ENCODE results near the gene GOLGA8A.
"Not testable (repeated sequence)": the region's sequence is repeated elsewhere in the genome, so short reads cannot be mapped to it uniquely, and the experiment has no call there.

The GOLGA8A gene

GRCh38 chr15:34437687-34438086, at the start of gene GOLGA8A:
TSS of gene GOLGA8A (minus strand) at chr15:34437808. CDS start at chr15:34389691, 48,117 bp downstream.
- DNase-seq = no peak

GRCh38 chr15:34483644-34484043, 46.0 kb upstream of the GOLGA8A start:
- no peak for DNase-seq

- DNase-seq = no peak
These were observed 43.8 kb upstream of the GOLGA8A start for GRCh38 chr15:34481370-34481769.

GRCh38 chr15:34473840-34474239, 36.2 kb upstream of the GOLGA8A start:
- no peak for DNase-seq

GRCh38 chr15:34472947-34473346, 35.3 kb upstream of the GOLGA8A start:
- DNase-seq = no peak

- no peak for DNase-seq
These were observed 33.3 kb upstream of the GOLGA8A start for GRCh38 chr15:34470892-34471291.

- DNase-seq = no peak
These were observed 32.5 kb upstream of the GOLGA8A start for GRCh38 chr15:34470091-34470490.

- DNase-seq = no peak
These were observed 24.1 kb upstream of the GOLGA8A start for GRCh38 chr15:34461730-34462129.

- DNase-seq = no peak
These were observed 22.8 kb upstream of the GOLGA8A start for GRCh38 chr15:34460451-34460850.

- no peak for DNase-seq
These were observed 19.1 kb upstream of the GOLGA8A start for GRCh38 chr15:34456658-34457057.

GRCh38 chr15:34442891-34443290, 5.3 kb upstream of the GOLGA8A start:
- no peak for DNase-seq

- no peak for DNase-seq
These were observed 2.3 kb upstream of the GOLGA8A start for GRCh38 chr15:34439878-34440277.

GRCh38 chr15:34436956-34437442, 609 bp downstream of the GOLGA8A start:
- DNase-seq = peak; percentile 55

- peak; percentile 28 for DNase-seq
These were observed 1.3 kb downstream of the GOLGA8A start for GRCh38 chr15:34436126-34436955.

- DNase-seq = no peak
These were observed 1.9 kb downstream of the GOLGA8A start for GRCh38 chr15:34435658-34436057.

- DNase-seq = no peak
These were observed 2.8 kb downstream of the GOLGA8A start for GRCh38 chr15:34434627-34435305.

- not testable (repeated sequence) for DNase-seq
These were observed 3.5 kb downstream of the GOLGA8A start for GRCh38 chr15:34433956-34434626.

- DNase-seq = not testable (repeated sequence)
These were observed 7.0 kb downstream of the GOLGA8A start for GRCh38 chr15:34430642-34431041.

GRCh38 chr15:34423425-34424090, 14.1 kb downstream of the GOLGA8A start:
- DNase-seq = not testable (repeated sequence)

GRCh38 chr15:34420953-34421352, 16.7 kb downstream of the GOLGA8A start:
- not testable (repeated sequence) for DNase-seq

GRCh38 chr15:34418435-34418834, 19.2 kb downstream of the GOLGA8A start:
- not testable (repeated sequence) for DNase-seq

GRCh38 chr15:34409511-34409910, 28.1 kb downstream of the GOLGA8A start:
- DNase-seq = not testable (repeated sequence)

GRCh38 chr15:34408973-34409372, 28.6 kb downstream of the GOLGA8A start:
- DNase-seq = not testable (repeated sequence)
